Left ventricle myocardium inferior (tissue), 1 donor: Measurements from ENCODE around the gene SEMA3C. TPM values are rescaled to one million over a fixed set of nuclear protein-coding genes. Genes with fewer than 3 reads are reported as not detected.

Experiments used
- DNase-seq: peaks from one replicate; pipeline ENCODE4 v3.0.0-alpha.2; 2020
- H3K27ac ChIP-seq: fragments of 200-600 bp; replicated peaks from 2 replicates; pipeline ENCODE4 v1.8.0; 2021
- H3K27me3 ChIP-seq: fragments of 200-600 bp; 2 replicates; pipeline ENCODE4 v1.8.0; 2021; ENCODE audit warnings: low read depth
- H3K36me3 ChIP-seq: fragments of 200-600 bp; 2 replicates; pipeline ENCODE4 v1.8.0; 2021
- H3K4me1 ChIP-seq: fragments of 200-600 bp; 2 replicates; pipeline ENCODE4 v1.8.0; 2021
- H3K4me3 ChIP-seq: fragments of 200-600 bp; 2 replicates; pipeline ENCODE4 v1.8.0; 2021; ENCODE audit warnings: mild to moderate bottlenecking, moderate library complexity
- H3K9me3 ChIP-seq: fragments of 200-600 bp; replicated peaks from 2 replicates; pipeline ENCODE4 v1.8.0; 2021
- CTCF ChIP-seq: fragments of 200-600 bp; IDR thresholded peaks from 2 replicates; pipeline ENCODE4 v1.8.0; 2021; ENCODE audit warnings: antibody characterized with exemption, mild to moderate bottlenecking, borderline replicate concordance
- intact Hi-C: fragments of 100-400 bp; cut with micrococcal nuclease; formaldehyde crosslinking; loops from one replicate; pipeline ENCODE4 v1.11.0; 2022
- total RNA-seq: library from RNA; stranded (reverse); fragmentation: NEBNext Ultra II Directional; extraction: Animal tissue kit (Norgen Biotek cat#: 25700); gene quantifications from one replicate; pipeline ENCODE4 v1.2.1, GENCODE V29; 2021
- donor health status: DM: no; HTN: yes; CAD: no; lungs with severe emphysema.

Gene SEMA3C
- total RNA-seq, 1 donor from 2014 or later, result 66.5 TPM

- no peaks in the 10 kb centered on the region for H3K4me1 ChIP-seq
- TF ChIP-seq CTCF, result no peak
- no peaks in the 10 kb centered on the region for H3K27me3 ChIP-seq
- intact Hi-C loops, result no loop called here
- DNase-seq, result peak; percentile 19
- no peaks in the 10 kb centered on the region for H3K9me3 ChIP-seq
- no peaks in the 10 kb centered on the region for H3K36me3 ChIP-seq
- no peak overlapping the region for H3K4me3 ChIP-seq
- peak overlapping the region; percentile 17 for H3K27ac ChIP-seq
Observed at GRCh38 chr7:80735330-80735729, 183.5 kb downstream of the SEMA3C start.

GRCh38 chr7:80734011-80734410 is 184.8 kb downstream of the SEMA3C start:
- H3K27ac ChIP-seq, result no peak overlapping the region
- no peaks in the 10 kb centered on the region for H3K9me3 ChIP-seq
- H3K36me3 ChIP-seq, result no peaks in the 10 kb centered on the region
- no peaks in the 10 kb centered on the region for H3K27me3 ChIP-seq
- peaks cover 8% of the 10 kb centered on the region for H3K4me1 ChIP-seq
- intact Hi-C loops, result no loop called here
- no peak for TF ChIP-seq CTCF
- DNase-seq, result no peak
- no peak overlapping the region for H3K4me3 ChIP-seq

GRCh38 chr7:80733333-80733915 is 185.4 kb downstream of the SEMA3C start:
- DNase-seq, result no peak
- H3K9me3 ChIP-seq, result no peaks in the 10 kb centered on the region
- intact Hi-C loops, result no loop called here
- H3K27ac ChIP-seq, result no peak overlapping the region
- H3K36me3 ChIP-seq, result no peaks in the 10 kb centered on the region
- peaks cover 8% of the 10 kb centered on the region for H3K4me1 ChIP-seq
- H3K4me3 ChIP-seq, result no peak overlapping the region
- H3K27me3 ChIP-seq, result no peaks in the 10 kb centered on the region
- TF ChIP-seq CTCF, result no peak

- DNase-seq, result no peak
- no peak overlapping the region for H3K27ac ChIP-seq
- H3K4me1 ChIP-seq, result peaks cover 8% of the 10 kb centered on the region
- H3K36me3 ChIP-seq, result no peaks in the 10 kb centered on the region
- H3K4me3 ChIP-seq, result no peak overlapping the region
- TF ChIP-seq CTCF, result peak; percentile 12
- no peaks in the 10 kb centered on the region for H3K9me3 ChIP-seq
- H3K27me3 ChIP-seq, result no peaks in the 10 kb centered on the region
- intact Hi-C loops, result no loop called here
Observed at GRCh38 chr7:80732630-80733029, 186.2 kb downstream of the SEMA3C start.

GRCh38 chr7:80731281-80731680 is 187.6 kb downstream of the SEMA3C start:
- Histone ChIP-seq H3K36me3 (no peaks in the 10 kb centered on the region), H3K4me1 (peaks cover 8% of the 10 kb centered on the region), H3K9me3 (no peaks in the 10 kb centered on the region), H3K27me3 (no peaks in the 10 kb centered on the region), H3K27ac (no peak overlapping the region), H3K4me3 (no peak overlapping the region)
- intact Hi-C loops, result no loop called here
- no peak for DNase-seq
- TF ChIP-seq CTCF, result no peak
